Astrocyte (in vitro differentiated cells and primary cell): ENCODE measurements around the gene CLIC6.

ENCODE experiments used
- EZH2 ChIP-seq: IDR thresholded peaks from 2 replicates; pipeline ENCODE4 v1.6.1; 2012; ENCODE audit warnings: mild to moderate bottlenecking, low read length, inconsistent platforms; ENCODE audit not compliant: insufficient read depth
- TF ChIP-seq, protein P1 (sequence below): IDR thresholded peaks from 2 replicates; pipeline ENCODE4 v1.5.1; 2011; ENCODE audit warnings: low read depth, mild to moderate bottlenecking, inconsistent platforms, low read length, moderate library complexity; ENCODE audit not compliant: insufficient read depth

DNA sequence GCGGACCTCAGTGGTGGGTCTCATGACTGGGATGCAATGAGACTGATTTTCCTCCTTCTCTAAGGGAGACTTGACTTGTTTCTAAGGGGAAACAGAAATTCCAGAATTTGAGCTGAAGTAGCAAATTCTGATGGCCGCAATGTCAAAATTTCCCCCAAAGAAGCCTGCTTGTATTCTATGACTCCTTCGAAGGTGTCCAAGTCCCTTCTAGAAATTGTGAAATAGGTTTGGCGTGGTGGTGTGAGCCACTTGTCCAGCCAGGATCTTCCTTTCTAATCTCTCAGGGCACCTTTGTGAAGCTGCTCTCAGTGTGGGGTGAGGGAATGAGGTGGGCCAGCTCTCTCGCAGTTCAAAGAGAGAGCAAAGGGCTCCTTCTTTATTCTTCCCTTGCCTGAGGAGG lies 19.9 kb downstream of the CLIC6 start:
- TF ChIP-seq, protein P1, sequence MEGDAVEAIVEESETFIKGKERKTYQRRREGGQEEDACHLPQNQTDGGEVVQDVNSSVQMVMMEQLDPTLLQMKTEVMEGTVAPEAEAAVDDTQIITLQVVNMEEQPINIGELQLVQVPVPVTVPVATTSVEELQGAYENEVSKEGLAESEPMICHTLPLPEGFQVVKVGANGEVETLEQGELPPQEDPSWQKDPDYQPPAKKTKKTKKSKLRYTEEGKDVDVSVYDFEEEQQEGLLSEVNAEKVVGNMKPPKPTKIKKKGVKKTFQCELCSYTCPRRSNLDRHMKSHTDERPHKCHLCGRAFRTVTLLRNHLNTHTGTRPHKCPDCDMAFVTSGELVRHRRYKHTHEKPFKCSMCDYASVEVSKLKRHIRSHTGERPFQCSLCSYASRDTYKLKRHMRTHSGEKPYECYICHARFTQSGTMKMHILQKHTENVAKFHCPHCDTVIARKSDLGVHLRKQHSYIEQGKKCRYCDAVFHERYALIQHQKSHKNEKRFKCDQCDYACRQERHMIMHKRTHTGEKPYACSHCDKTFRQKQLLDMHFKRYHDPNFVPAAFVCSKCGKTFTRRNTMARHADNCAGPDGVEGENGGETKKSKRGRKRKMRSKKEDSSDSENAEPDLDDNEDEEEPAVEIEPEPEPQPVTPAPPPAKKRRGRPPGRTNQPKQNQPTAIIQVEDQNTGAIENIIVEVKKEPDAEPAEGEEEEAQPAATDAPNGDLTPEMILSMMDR = no peak
- TF ChIP-seq EZH2 = no peak
